Tibial nerve (tissue), 3 donors: ENCODE measurements around the gene ENDOU.

Experiments
- POLR2A ChIP-seq, 2 donors: fragments of 450-650 bp; IDR thresholded peaks; one replicate each; pipeline ENCODE4 v1.6.1; 2017; ENCODE audit warnings: antibody characterized with exemption in 2 of 2, mild to moderate bottlenecking in 2 of 2, moderate library complexity in 2 of 2
- TF ChIP-seq, protein P1 (sequence below), 5 experiments: fragments of 200-600 bp in 3 of 5; fragments of 450-650 bp in 2 of 5; sonication (generic) in 3 of 5; IDR thresholded peaks; one replicate each; pipeline ENCODE4 v1.5.1; 2016 to 2019; ENCODE audit warnings: antibody characterized with exemption in 5 of 5, mild to moderate bottlenecking in 3 of 5, moderate library complexity in 2 of 5

DNA sequence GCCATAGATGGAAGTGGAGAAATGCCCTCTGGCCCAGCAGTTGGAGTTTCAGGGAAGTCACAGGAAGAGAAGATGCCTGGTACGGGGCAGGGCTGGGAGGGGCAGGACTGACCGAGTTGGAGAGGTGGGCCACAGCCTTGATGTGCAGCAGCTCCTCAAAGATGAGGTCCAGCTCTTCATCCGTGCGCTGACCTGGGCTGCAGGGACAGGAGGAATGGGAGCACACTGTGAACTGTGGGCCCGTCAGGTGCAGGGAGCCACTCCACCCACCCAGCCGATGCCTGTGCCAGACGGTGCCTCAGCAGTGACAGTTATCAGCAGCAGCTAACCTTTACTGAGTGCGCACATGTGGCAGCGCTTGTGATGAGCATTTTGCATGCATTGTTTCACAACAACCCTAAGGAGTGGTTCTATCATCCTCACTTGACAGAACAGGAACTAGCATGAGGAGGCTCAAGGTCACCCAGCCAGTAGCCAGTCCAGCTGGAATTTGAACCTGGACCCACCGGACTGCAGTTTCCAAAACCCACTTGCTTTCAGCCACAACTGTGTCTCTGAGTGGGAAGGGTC is 25.0 kb upstream of the ENDOU start:
- TF ChIP-seq, protein P1, sequence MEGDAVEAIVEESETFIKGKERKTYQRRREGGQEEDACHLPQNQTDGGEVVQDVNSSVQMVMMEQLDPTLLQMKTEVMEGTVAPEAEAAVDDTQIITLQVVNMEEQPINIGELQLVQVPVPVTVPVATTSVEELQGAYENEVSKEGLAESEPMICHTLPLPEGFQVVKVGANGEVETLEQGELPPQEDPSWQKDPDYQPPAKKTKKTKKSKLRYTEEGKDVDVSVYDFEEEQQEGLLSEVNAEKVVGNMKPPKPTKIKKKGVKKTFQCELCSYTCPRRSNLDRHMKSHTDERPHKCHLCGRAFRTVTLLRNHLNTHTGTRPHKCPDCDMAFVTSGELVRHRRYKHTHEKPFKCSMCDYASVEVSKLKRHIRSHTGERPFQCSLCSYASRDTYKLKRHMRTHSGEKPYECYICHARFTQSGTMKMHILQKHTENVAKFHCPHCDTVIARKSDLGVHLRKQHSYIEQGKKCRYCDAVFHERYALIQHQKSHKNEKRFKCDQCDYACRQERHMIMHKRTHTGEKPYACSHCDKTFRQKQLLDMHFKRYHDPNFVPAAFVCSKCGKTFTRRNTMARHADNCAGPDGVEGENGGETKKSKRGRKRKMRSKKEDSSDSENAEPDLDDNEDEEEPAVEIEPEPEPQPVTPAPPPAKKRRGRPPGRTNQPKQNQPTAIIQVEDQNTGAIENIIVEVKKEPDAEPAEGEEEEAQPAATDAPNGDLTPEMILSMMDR (IDR thresholded peaks at IDR 0.05), result no peak
- no peak for TF ChIP-seq POLR2A (IDR thresholded peaks at IDR 0.05)
